WTC11 (cell line): ENCODE data around the gene SLC6A4. TPM values are rescaled to one million over a fixed set of nuclear protein-coding genes. Genes with fewer than 3 reads are reported as not detected.

Source experiments
- ATAC-seq: fragments of 200-7000 bp; cut with Tn5 transposase; 2 replicates; pipeline ENCODE4 v1.10.0; 2021; ENCODE audit warnings: mild to moderate bottlenecking, moderate library complexity
- CTCF ChIA-PET: fragments of 300-600 bp; sonication (Branson Sonifier 250); formaldehyde crosslinking; loops from one replicate; lab custom pipeline; 2021; ENCODE audit warnings: antibody characterized with exemption; lab: Charles Lee
- POLR2A ChIA-PET: fragments of 350-600 bp; sonication (Branson Sonifier 250); formaldehyde crosslinking; loops from one replicate; lab custom pipeline; 2021; ENCODE audit warnings: antibody characterized with exemption; lab: Charles Lee
- DNase-seq: peaks from one replicate; pipeline ENCODE4 v3.0.0; 2021; ENCODE audit warnings: low spot score
- H3K27ac Mint-ChIP-seq: 2 replicates; pipeline ENCODE4 v1.8.0; 2021; ENCODE audit warnings: mixed read lengths
- H3K27me3 Mint-ChIP-seq: 2 replicates; pipeline ENCODE4 v1.8.0; 2021; ENCODE audit warnings: low read depth, mild to moderate bottlenecking, moderate library complexity, mixed read lengths
- H3K36me3 Mint-ChIP-seq: 2 replicates; pipeline ENCODE4 v1.8.0; 2021; ENCODE audit warnings: mixed read lengths
- H3K4me1 Mint-ChIP-seq: 2 replicates; pipeline ENCODE4 v1.8.0; 2022; ENCODE audit warnings: mixed read lengths
- H3K4me3 Mint-ChIP-seq: 2 replicates; pipeline ENCODE4 v1.8.0; 2021; ENCODE audit warnings: mild to moderate bottlenecking, moderate library complexity, mixed read lengths
- H3K9me3 Mint-ChIP-seq: 2 replicates; pipeline ENCODE4 v1.8.0; 2021; ENCODE audit warnings: mixed read lengths
- FOXK1 ChIP-seq: sonication (generic); formaldehyde crosslinking; IDR thresholded peaks from 2 replicates; pipeline ENCODE4 v1.8.0; 2022; ENCODE audit warnings: mild to moderate bottlenecking, moderate library complexity, missing genetic modification reagents
- GTF2I ChIP-seq: fragments of 250-450 bp; sonication (Bioruptor Pico); conservative IDR thresholded peaks from 2 replicates; pipeline ENCODE4 v1.4.0; 2021; ENCODE audit warnings: mild to moderate bottlenecking
- IRF2 ChIP-seq: sonication (generic); formaldehyde crosslinking; IDR thresholded peaks from 2 replicates; pipeline ENCODE4 v1.8.0; 2022; ENCODE audit warnings: low read depth, missing genetic modification reagents, borderline replicate concordance
- PRRX2 ChIP-seq: fragments of 250-450 bp; sonication (Bioruptor Pico); IDR thresholded peaks from 2 replicates; pipeline ENCODE4 v1.8.0; 2021; ENCODE audit warnings: mild to moderate bottlenecking
- SMAD3 ChIP-seq: sonication (generic); formaldehyde crosslinking; IDR thresholded peaks from 2 replicates; pipeline ENCODE4 v1.8.0; 2022; ENCODE audit warnings: missing genetic modification reagents, mild to moderate bottlenecking, borderline replicate concordance
- ZNF121 ChIP-seq: sonication (generic); formaldehyde crosslinking; IDR thresholded peaks from 2 replicates; pipeline ENCODE4 v1.8.0; 2023; ENCODE audit warnings: missing genetic modification reagents
- ZNF416 ChIP-seq: fragments of 250-450 bp; sonication (Bioruptor Pico); IDR thresholded peaks from 2 replicates; pipeline ENCODE4 v1.9.0; 2021; ENCODE audit warnings: mild to moderate bottlenecking, inconsistent platforms
- ZNF423 ChIP-seq: fragments of 250-450 bp; sonication (Bioruptor Pico); IDR thresholded peaks from 2 replicates; pipeline ENCODE4 v2.1.2; 2022; ENCODE audit warnings: mild to moderate bottlenecking, moderate library complexity
- ZNF532 ChIP-seq: fragments of 250-450 bp; sonication (Bioruptor Pico); IDR thresholded peaks from 2 replicates; pipeline ENCODE4 v1.9.0; 2021; ENCODE audit warnings: mild to moderate bottlenecking, borderline replicate concordance
- total RNA-seq: library from RNA; stranded (reverse); gene quantifications from 3 replicates; pipeline ENCODE4 v1.2.3, GENCODE V29; 2021
- TF ChIP-seq, protein P1 (sequence below): sonication (generic); formaldehyde crosslinking; IDR thresholded peaks from 2 replicates; pipeline ENCODE4 v1.8.1; 2022; ENCODE audit warnings: mild to moderate bottlenecking, missing genetic modification reagents, moderate library complexity, borderline replicate concordance
- TF ChIP-seq, protein P2 (sequence below): fragments of 250-450 bp; sonication (Bioruptor Pico); IDR thresholded peaks from 2 replicates; pipeline ENCODE4 v1.9.0; 2021; ENCODE audit warnings: mild to moderate bottlenecking
- TF ChIP-seq, protein P3 (sequence below): sonication (generic); formaldehyde crosslinking; IDR thresholded peaks from 2 replicates; pipeline ENCODE4 v1.8.1; 2022; ENCODE audit warnings: low read depth, mild to moderate bottlenecking, moderate library complexity, missing genetic modification reagents, borderline replicate concordance
- TF ChIP-seq, protein P4 (sequence below): sonication (generic); formaldehyde crosslinking; IDR thresholded peaks from 2 replicates; pipeline ENCODE4 v1.8.0; 2022; ENCODE audit warnings: mild to moderate bottlenecking, missing genetic modification reagents

The SLC6A4 gene
- total RNA-seq, 1 experiment from 2014 or later = 0.13 TPM

DNA sequence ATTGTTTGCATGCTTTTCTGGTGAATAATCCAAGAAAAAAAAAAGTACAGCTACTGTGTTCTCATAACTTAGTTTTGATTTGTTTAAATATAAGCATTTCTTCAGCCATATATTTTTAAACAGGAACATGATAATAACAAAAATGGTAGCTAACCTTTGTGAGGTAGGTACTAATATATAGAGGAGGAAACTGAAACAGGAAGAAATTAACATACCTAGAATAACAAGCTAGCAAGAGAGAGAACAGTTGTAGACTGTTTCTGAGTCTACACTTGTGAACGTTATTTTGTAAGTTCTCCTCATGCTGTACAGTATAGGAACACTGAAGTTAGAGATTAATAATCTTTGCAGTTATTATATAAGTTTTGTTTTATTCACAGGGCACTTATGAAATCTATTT is 69.5 kb downstream of the SLC6A4 start:
- Mint-ChIP-seq H3K27me3 (no peaks in the 10 kb centered on the region), H3K4me1 (no peaks in the 10 kb centered on the region), H3K4me3 (no peak overlapping the region), H3K27ac (no peak overlapping the region), H3K36me3 (peaks cover 4% of the 10 kb centered on the region), H3K9me3 (no peaks in the 10 kb centered on the region)
- ChIA-PET CTCF (interaction anchor here (1.0 to 1.5 kb wide), 2 partner anchors 61 to 71 kb away, joined by 3 to 4 read pairs; no protein-coding TSS in a partner anchor), POLR2A (no interaction called here)
- no peak for ATAC-seq
- no peak for TF ChIP-seq ZNF423
- TF ChIP-seq, protein P1, sequence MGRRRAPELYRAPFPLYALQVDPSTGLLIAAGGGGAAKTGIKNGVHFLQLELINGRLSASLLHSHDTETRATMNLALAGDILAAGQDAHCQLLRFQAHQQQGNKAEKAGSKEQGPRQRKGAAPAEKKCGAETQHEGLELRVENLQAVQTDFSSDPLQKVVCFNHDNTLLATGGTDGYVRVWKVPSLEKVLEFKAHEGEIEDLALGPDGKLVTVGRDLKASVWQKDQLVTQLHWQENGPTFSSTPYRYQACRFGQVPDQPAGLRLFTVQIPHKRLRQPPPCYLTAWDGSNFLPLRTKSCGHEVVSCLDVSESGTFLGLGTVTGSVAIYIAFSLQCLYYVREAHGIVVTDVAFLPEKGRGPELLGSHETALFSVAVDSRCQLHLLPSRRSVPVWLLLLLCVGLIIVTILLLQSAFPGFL (CRISPR knock-in tag) = no peak
- TF ChIP-seq GTF2I = no peak
- TF ChIP-seq, protein P2, sequence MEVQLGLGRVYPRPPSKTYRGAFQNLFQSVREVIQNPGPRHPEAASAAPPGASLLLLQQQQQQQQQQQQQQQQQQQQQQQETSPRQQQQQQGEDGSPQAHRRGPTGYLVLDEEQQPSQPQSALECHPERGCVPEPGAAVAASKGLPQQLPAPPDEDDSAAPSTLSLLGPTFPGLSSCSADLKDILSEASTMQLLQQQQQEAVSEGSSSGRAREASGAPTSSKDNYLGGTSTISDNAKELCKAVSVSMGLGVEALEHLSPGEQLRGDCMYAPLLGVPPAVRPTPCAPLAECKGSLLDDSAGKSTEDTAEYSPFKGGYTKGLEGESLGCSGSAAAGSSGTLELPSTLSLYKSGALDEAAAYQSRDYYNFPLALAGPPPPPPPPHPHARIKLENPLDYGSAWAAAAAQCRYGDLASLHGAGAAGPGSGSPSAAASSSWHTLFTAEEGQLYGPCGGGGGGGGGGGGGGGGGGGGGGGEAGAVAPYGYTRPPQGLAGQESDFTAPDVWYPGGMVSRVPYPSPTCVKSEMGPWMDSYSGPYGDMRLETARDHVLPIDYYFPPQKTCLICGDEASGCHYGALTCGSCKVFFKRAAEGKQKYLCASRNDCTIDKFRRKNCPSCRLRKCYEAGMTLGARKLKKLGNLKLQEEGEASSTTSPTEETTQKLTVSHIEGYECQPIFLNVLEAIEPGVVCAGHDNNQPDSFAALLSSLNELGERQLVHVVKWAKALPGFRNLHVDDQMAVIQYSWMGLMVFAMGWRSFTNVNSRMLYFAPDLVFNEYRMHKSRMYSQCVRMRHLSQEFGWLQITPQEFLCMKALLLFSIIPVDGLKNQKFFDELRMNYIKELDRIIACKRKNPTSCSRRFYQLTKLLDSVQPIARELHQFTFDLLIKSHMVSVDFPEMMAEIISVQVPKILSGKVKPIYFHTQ = no peak
- no peak for TF ChIP-seq ZNF532 (CRISPR knock-in tag)
- TF ChIP-seq, protein P3, sequence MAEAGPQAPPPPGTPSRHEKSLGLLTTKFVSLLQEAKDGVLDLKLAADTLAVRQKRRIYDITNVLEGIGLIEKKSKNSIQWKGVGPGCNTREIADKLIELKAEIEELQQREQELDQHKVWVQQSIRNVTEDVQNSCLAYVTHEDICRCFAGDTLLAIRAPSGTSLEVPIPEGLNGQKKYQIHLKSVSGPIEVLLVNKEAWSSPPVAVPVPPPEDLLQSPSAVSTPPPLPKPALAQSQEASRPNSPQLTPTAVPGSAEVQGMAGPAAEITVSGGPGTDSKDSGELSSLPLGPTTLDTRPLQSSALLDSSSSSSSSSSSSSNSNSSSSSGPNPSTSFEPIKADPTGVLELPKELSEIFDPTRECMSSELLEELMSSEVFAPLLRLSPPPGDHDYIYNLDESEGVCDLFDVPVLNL (CRISPR knock-in tag) = no peak
- TF ChIP-seq SMAD3 (CRISPR knock-in tag) = no peak
- no peak for TF ChIP-seq ZNF416 (CRISPR knock-in tag)
- no peak for DNase-seq

DNA sequence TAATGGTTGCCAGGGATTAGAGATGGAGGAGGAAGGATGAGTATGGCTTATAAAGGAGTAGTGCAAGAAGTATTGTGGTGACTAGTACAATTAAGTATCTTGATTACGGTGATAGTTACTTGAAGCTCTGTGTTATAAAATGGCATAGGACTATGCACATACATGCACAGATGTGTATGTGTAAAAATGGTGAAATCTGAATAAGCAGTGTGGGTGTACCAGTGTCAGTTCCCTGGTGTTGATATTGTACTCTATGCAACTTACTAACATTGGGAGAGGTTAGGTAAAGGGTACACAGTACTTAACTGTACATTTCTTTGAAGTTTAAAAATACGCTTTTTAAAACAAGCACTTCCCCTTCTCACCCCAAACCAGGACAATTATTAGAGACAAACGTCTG is 70.3 kb downstream of the SLC6A4 start:
- Mint-ChIP-seq H3K27me3 (no peaks in the 10 kb centered on the region), H3K4me3 (no peak overlapping the region), H3K9me3 (no peaks in the 10 kb centered on the region), H3K4me1 (no peaks in the 10 kb centered on the region), H3K27ac (no peak overlapping the region), H3K36me3 (peaks cover 8% of the 10 kb centered on the region)
- ChIA-PET CTCF (interaction anchor here (1.2 kb wide), 1 partner anchor 11 kb away, joined by 3 read pairs; no protein-coding TSS in a partner anchor), POLR2A (no interaction called here)
- ATAC-seq (no peak), DNase-seq (no peak)
- TF ChIP-seq ZNF423 = no peak
- no peak for TF ChIP-seq ZNF121 (CRISPR knock-in tag)
- no peak for TF ChIP-seq IRF2 (CRISPR knock-in tag)
- TF ChIP-seq PRRX2 (CRISPR knock-in tag) = no peak
- TF ChIP-seq FOXK1 (CRISPR knock-in tag) = no peak
- TF ChIP-seq, protein P4, sequence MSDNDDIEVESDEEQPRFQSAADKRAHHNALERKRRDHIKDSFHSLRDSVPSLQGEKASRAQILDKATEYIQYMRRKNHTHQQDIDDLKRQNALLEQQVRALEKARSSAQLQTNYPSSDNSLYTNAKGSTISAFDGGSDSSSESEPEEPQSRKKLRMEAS (CRISPR knock-in tag) = no peak
